Measurements from ENCODE around the gene SLC35F4.

The SLC35F4 gene

DNA sequence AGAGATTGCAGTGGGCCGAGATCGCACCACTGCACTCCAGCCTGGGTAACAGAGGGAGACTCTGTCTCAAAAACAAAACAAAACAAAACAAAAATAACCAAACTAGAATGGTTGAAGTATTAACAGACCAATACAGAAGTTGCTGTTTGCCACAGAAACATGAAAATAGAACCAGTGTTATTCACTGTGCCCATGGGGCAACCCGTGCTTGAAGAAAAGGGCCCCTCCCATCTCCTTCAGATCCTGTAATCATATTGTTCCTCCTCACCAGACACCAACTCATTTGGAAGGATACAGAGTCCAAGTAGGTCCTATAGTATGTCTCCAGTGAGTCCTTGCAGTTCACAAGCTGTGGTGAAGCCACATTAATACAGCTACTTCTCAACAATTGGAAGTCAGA, 30.9 kb downstream of the SLC35F4 start:
- Mint-ChIP-seq H3K27me3 (ENCODE audit: low read depth) (peaks cover 9% of the 10 kb centered on the region), H3K4me3 (no peak overlapping the region), H3K4me1 (ENCODE audit: low read depth) (no peaks in the 10 kb centered on the region), H3K9me3 (no peaks in the 10 kb centered on the region), H3K27ac (no peak overlapping the region), H3K36me3 (ENCODE audit: low read depth) (no peaks in the 10 kb centered on the region)

DNA sequence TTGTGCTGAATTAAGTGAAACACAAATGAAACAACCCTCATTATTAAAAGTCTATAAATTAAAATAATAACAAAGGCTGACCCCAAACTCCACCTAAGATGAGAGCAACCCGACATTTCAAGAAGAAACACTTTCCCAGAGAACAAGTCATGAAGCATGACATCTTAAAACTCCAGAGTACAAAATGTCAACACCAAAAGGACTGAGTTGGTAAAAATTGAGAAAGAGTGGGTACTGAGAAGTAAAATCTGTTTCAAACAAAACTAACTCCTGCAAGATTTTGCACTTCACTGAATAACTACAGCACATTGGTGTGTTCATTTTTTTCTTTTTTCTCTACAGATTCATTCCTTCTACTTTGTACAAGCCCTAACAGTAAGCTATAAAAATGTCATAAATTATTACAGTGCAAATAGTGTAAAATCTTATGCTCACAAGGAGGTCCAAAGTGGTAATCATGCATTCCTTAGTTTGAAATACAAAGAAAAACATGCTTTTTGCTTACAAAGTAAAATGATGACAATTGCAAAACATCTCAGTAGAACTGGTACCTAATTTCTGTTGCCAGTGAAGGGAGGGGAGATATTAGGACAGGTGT, 31.8 kb downstream of the SLC35F4 start:
- Mint-ChIP-seq H3K4me1 (ENCODE audit: low read depth) (no peaks in the 10 kb centered on the region), H3K9me3 (no peaks in the 10 kb centered on the region), H3K4me3 (no peak overlapping the region), H3K27ac (no peak overlapping the region), H3K36me3 (ENCODE audit: low read depth) (no peaks in the 10 kb centered on the region), H3K27me3 (ENCODE audit: low read depth) (peaks cover 9% of the 10 kb centered on the region)

DNA sequence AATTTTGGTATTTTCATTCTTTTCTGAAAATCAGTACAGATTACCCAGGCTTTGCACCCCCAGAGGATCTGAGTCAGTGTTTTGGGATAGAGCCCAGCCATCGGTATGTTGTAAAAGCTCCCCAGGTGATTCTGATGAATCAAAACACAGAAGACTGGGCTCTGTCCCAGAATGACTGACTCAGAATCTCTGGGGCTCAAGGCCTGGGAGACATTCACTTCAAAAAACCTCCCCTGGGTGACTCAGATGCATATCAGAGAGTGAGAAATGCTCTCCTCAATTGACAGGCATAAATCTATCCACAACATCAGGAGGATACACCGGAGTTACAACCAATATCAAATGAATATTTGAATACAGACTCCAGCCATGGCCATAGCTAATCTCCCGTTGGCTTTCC, 32.6 kb downstream of the SLC35F4 start:
- Mint-ChIP-seq H3K27ac (no peak overlapping the region), H3K27me3 (ENCODE audit: low read depth) (peaks cover 9% of the 10 kb centered on the region), H3K4me3 (no peak overlapping the region)

GRCh38 chr14:57831981-57832380, 33.9 kb downstream of the SLC35F4 start:
- Mint-ChIP-seq H3K36me3 (ENCODE audit: low read depth) (no peaks in the 10 kb centered on the region), H3K27me3 (ENCODE audit: low read depth) (peaks cover 9% of the 10 kb centered on the region), H3K27ac (no peak overlapping the region), H3K4me1 (ENCODE audit: low read depth) (no peaks in the 10 kb centered on the region), H3K4me3 (no peak overlapping the region), H3K9me3 (no peaks in the 10 kb centered on the region)

More for the DNA sequence above, 32.6 kb downstream of the SLC35F4 start:
- Mint-ChIP-seq H3K4me1 (ENCODE audit: low read depth) (no peaks in the 10 kb centered on the region), H3K36me3 (ENCODE audit: low read depth) (no peaks in the 10 kb centered on the region), H3K9me3 (no peaks in the 10 kb centered on the region)

DNA sequence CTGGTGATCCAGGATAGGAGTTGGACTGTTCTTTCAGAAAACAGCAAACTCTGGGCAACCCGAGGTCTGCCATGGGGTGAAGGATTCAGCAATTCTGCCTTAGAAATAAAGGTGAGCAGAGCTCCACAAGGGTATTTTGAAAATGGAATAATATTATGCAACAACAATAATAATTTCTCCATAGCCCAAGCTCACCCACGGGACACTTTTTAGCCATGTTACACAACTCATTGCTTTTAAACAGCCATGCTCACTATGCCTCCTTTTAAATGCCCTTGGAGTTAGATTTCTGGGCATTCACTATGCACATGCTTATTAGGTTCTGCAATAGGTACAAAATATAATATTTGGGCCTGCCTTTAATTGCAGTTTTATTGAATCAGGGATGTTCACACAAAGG, 37.2 kb downstream of the SLC35F4 start:
- H3K36me3 Mint-ChIP-seq (ENCODE audit: low read depth) = no peaks in the 10 kb centered on the region

DNA sequence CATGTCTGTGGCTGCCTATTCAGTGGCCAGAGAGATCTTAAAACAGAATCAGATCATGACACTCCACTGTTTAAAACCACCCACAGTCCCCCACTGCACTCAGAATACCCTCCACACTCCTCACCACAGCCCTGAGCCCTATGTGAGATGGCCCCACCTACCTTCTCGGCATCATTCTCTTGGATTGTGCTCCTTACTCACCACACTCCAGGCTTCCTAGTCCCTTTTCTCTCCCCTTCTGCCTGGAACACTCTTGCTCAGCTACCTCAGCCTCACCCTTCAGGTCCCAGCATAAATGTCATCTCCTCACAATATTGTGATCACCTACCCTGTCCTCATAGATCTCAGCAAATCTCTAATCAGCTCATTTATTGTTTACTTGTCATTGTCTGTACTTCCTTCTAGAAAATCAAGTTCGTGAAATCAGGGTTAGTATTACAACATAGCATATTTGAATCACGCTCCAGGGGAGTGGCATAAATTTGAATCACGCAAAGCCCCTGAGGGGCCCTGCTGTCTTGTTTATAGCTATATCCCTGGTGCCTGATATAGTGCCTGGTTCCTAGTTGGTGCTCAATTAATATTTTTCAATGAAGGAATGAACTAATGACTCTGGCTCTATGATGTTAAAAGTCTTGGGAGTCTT, 42.8 kb downstream of the SLC35F4 start:
- Mint-ChIP-seq H3K36me3 (ENCODE audit: low read depth) (no peaks in the 10 kb centered on the region), H3K9me3 (no peaks in the 10 kb centered on the region), H3K4me3 (no peak overlapping the region), H3K27ac (no peak overlapping the region), H3K27me3 (ENCODE audit: low read depth) (no peaks in the 10 kb centered on the region), H3K4me1 (ENCODE audit: low read depth) (no peaks in the 10 kb centered on the region)

More for the DNA sequence above, 37.2 kb downstream of the SLC35F4 start:
- Mint-ChIP-seq H3K27me3 (ENCODE audit: low read depth) (peaks cover 5% of the 10 kb centered on the region), H3K4me1 (ENCODE audit: low read depth) (no peaks in the 10 kb centered on the region), H3K27ac (no peak overlapping the region), H3K4me3 (no peak overlapping the region), H3K9me3 (no peaks in the 10 kb centered on the region)

- Mint-ChIP-seq H3K4me3 (no peak overlapping the region), H3K36me3 (ENCODE audit: low read depth) (no peaks in the 10 kb centered on the region), H3K27ac (no peak overlapping the region), H3K9me3 (no peaks in the 10 kb centered on the region), H3K4me1 (ENCODE audit: low read depth) (no peaks in the 10 kb centered on the region), H3K27me3 (ENCODE audit: low read depth) (no peaks in the 10 kb centered on the region)
These were observed 43.8 kb downstream of the SLC35F4 start for GRCh38 chr14:57822081-57822480.

GRCh38 chr14:57820581-57820980, 45.3 kb downstream of the SLC35F4 start:
- Mint-ChIP-seq H3K27me3 (ENCODE audit: low read depth) (no peaks in the 10 kb centered on the region), H3K4me3 (no peak overlapping the region), H3K36me3 (ENCODE audit: low read depth) (no peaks in the 10 kb centered on the region), H3K9me3 (no peaks in the 10 kb centered on the region), H3K27ac (no peak overlapping the region), H3K4me1 (ENCODE audit: low read depth) (peaks cover 3% of the 10 kb centered on the region)

- H3K4me3 Mint-ChIP-seq = no peak overlapping the region
- H3K36me3 Mint-ChIP-seq (ENCODE audit: low read depth) = no peaks in the 10 kb centered on the region
- H3K4me1 Mint-ChIP-seq (ENCODE audit: low read depth) = peaks cover 3% of the 10 kb centered on the region
- H3K27me3 Mint-ChIP-seq (ENCODE audit: low read depth) = no peaks in the 10 kb centered on the region
- H3K9me3 Mint-ChIP-seq = no peaks in the 10 kb centered on the region
- no peak overlapping the region for H3K27ac Mint-ChIP-seq
These were observed 47.4 kb downstream of the SLC35F4 start for GRCh38 chr14:57818511-57818910.

DNA sequence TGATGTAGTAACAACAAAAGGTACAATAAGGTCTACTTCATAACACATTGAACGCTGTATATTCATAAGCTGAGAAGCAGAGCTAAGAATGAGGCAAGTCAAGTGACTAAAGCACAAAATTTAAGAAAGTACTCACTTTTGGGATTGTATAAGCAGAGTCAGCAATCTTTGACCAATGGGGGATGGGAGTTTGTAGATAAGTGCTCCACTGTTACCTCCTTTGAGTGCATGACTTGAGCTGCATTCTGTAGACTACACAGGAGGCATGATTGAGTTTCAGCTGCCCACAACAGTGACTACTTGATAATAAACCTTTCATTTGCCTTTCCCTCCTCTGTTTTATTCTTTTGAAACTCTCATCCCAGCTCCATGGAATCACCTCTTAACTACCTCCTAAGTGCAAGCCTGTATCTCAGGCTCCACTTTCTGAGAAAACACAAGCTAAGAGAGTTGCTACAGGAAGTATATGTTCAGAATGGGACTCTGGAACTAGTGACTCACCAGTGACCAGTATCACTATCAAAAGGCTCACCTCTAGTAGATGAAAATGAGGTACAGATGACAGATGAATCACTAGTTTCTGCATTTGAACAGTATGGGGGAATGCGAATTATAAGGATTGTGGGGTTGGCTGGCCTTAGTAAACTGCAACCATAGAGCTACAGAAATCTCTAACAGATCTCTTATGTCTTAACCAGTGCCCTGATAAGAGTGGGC, 49.2 kb downstream of the SLC35F4 start:
- no peak overlapping the region for H3K4me3 Mint-ChIP-seq
- H3K36me3 Mint-ChIP-seq (ENCODE audit: low read depth) = no peaks in the 10 kb centered on the region
- no peaks in the 10 kb centered on the region for H3K9me3 Mint-ChIP-seq
- no peaks in the 10 kb centered on the region for H3K27me3 Mint-ChIP-seq (ENCODE audit: low read depth)
- no peak overlapping the region for H3K27ac Mint-ChIP-seq
- peaks cover 3% of the 10 kb centered on the region for H3K4me1 Mint-ChIP-seq (ENCODE audit: low read depth)

GRCh38 chr14:57814726-57815125, 51.2 kb downstream of the SLC35F4 start:
- H3K9me3 Mint-ChIP-seq = no peaks in the 10 kb centered on the region
- no peak overlapping the region for H3K4me3 Mint-ChIP-seq
- no peaks in the 10 kb centered on the region for H3K27me3 Mint-ChIP-seq (ENCODE audit: low read depth)
- H3K27ac Mint-ChIP-seq = no peak overlapping the region
- no peaks in the 10 kb centered on the region for H3K36me3 Mint-ChIP-seq (ENCODE audit: low read depth)
- H3K4me1 Mint-ChIP-seq (ENCODE audit: low read depth) = peaks cover 3% of the 10 kb centered on the region

DNA sequence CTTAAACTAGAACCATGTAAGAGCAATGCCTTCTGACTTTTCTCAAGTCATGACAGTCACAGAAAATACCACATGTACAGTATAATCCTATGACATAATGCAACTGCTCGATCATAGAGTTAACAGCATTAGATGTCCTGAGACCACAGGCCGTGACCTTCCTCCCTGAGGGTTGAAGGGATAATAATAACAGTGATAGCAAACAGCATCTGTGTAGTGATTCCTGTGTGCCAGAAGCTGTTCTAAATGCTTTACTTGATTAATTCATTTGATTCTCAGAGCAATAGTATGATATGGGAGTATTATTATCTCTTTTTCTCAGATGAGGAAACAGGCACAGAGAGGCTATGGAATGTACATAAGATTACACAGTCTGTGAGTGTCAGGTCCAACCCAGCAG, 53.2 kb downstream of the SLC35F4 start:
- no peaks in the 10 kb centered on the region for H3K27me3 Mint-ChIP-seq (ENCODE audit: low read depth)
- H3K36me3 Mint-ChIP-seq (ENCODE audit: low read depth) = no peaks in the 10 kb centered on the region
- H3K9me3 Mint-ChIP-seq = no peaks in the 10 kb centered on the region
- peaks cover 3% of the 10 kb centered on the region for H3K4me1 Mint-ChIP-seq (ENCODE audit: low read depth)
- H3K27ac Mint-ChIP-seq = no peak overlapping the region
- no peak overlapping the region for H3K4me3 Mint-ChIP-seq

GRCh38 chr14:57811998-57812546, 53.8 kb downstream of the SLC35F4 start:
- Mint-ChIP-seq H3K27me3 (ENCODE audit: low read depth) (no peaks in the 10 kb centered on the region), H3K4me1 (ENCODE audit: low read depth) (peaks cover 3% of the 10 kb centered on the region), H3K9me3 (no peaks in the 10 kb centered on the region), H3K27ac (no peak overlapping the region), H3K4me3 (no peak overlapping the region), H3K36me3 (ENCODE audit: low read depth) (no peaks in the 10 kb centered on the region)

- H3K27me3 Mint-ChIP-seq (ENCODE audit: low read depth) = no peaks in the 10 kb centered on the region
- H3K27ac Mint-ChIP-seq = no peak overlapping the region
- no peaks in the 10 kb centered on the region for H3K4me1 Mint-ChIP-seq (ENCODE audit: low read depth)
- H3K4me3 Mint-ChIP-seq = no peak overlapping the region
- H3K9me3 Mint-ChIP-seq = no peaks in the 10 kb centered on the region
- H3K36me3 Mint-ChIP-seq (ENCODE audit: low read depth) = no peaks in the 10 kb centered on the region
These were observed 56.1 kb downstream of the SLC35F4 start for GRCh38 chr14:57809808-57810207.

DNA sequence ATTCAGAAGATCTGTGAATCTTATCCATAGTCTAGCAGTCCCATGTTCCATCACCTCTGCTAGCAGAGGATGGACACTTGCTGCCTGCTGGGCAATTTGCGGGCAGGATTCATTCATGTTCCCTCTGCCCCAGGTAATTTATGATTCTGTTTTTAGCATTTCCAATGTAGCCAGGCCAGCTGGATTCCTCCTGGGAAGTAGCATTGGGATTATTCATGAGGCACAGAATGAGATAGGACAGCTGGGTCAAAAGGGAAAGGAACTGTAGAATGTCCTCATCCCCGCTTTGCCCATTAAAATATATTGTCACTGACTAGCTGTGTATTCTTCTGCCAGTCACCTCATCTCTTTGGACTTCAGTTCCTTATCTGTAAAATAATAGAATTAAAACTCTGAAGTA, 68.7 kb downstream of the SLC35F4 start:
- Mint-ChIP-seq H3K4me3 (no peak overlapping the region), H3K9me3 (no peaks in the 10 kb centered on the region), H3K36me3 (ENCODE audit: low read depth) (no peaks in the 10 kb centered on the region), H3K27me3 (ENCODE audit: low read depth) (no peaks in the 10 kb centered on the region), H3K4me1 (ENCODE audit: low read depth) (no peaks in the 10 kb centered on the region), H3K27ac (no peak overlapping the region)
